Naive B cell (primary cell): Measurements from ENCODE around the gene AHRR. TPM values are rescaled to one million over a fixed set of nuclear protein-coding genes. Genes with fewer than 3 reads are reported as not detected.

Source experiments
- ATAC-seq, 2 donors: fragments of 150-1000 bp; cut with Tn5 transposase; 2 replicates each; pipeline ENCODE4 v1.10.0; 2021; ENCODE audit warnings: low read depth in 2 of 2, mild to moderate bottlenecking in 2 of 2, moderate library complexity in 2 of 2
- DNase-seq: peaks from one replicate; pipeline ENCODE4 v3.0.0; 2022
- H3K27ac Mint-ChIP-seq, 6 donors: one replicate each; pipeline ENCODE4 v1.8.0; 2020 to 2022; ENCODE audit warnings: mild to moderate bottlenecking in 6 of 6, mixed read lengths in 6 of 6, moderate library complexity in 5 of 6, inconsistent platforms in 2 of 6
- H3K27me3 Mint-ChIP-seq, 3 donors: one replicate each; pipeline ENCODE4 v1.8.0; 2021 to 2022; ENCODE audit warnings: mixed read lengths in 3 of 3, mild to moderate bottlenecking in 1 of 3
- H3K36me3 Mint-ChIP-seq, 2 donors: one replicate each; pipeline ENCODE4 v1.8.0; 2020 to 2022; ENCODE audit warnings: mixed read lengths in 2 of 2, inconsistent platforms in 1 of 2, mild to moderate bottlenecking in 1 of 2
- H3K4me1 Mint-ChIP-seq, 3 donors: one replicate each; pipeline ENCODE4 v1.8.0; 2020 to 2022; ENCODE audit warnings: mixed read lengths in 3 of 3, inconsistent platforms in 1 of 3, mild to moderate bottlenecking in 1 of 3, moderate library complexity in 1 of 3
- H3K4me3 Mint-ChIP-seq, 8 donors: one replicate each; pipeline ENCODE4 v1.8.0; 2020 to 2022; ENCODE audit warnings: mild to moderate bottlenecking in 8 of 8, mixed read lengths in 8 of 8, moderate library complexity in 8 of 8, inconsistent platforms in 2 of 8
- H3K9me3 Mint-ChIP-seq, 7 donors: one replicate each; pipeline ENCODE4 v1.8.0; 2020 to 2022; ENCODE audit warnings: mixed read lengths in 7 of 7, mild to moderate bottlenecking in 5 of 7, inconsistent platforms in 2 of 7, moderate library complexity in 1 of 7
- polyA plus RNA-seq, 6 donors: library from polyadenylated mRNA; unstranded; fragments of 300-500 nt; fragmentation: Illumina TruSeq; gene quantifications; one replicate each; pipeline ENCODE4 v1.2.3, GENCODE V29; 2021; ENCODE audit warnings: low read depth in 6 of 6

The AHRR gene
- polyA plus RNA-seq, 6 donors from 2014 or later: 0.09 TPM; not detected in 5

- Mint-ChIP-seq H3K9me3 (no peaks in the 10 kb centered on the region), H3K4me1 (peaks cover 26 to 32% (median 30%) of the 10 kb centered on the region in 3 donors), H3K27me3 (peaks cover 11 to 60% (median 39%) of the 10 kb centered on the region in 3 donors), H3K27ac (no peak overlapping the region), H3K36me3 (no peaks in the 10 kb centered on the region), H3K4me3 (peak overlapping the region in 1 of 8 donors; percentile 37)
- no peak for DNase-seq
- ATAC-seq: no peak
Measured at GRCh38 chr5:372556-372995, 51.1 kb downstream of the AHRR start.

GRCh38 chr5:372996-373709, 51.6 kb downstream of the AHRR start:
- peak overlapping the region in 2 of 8 donors; percentile 12 to 47 for H3K4me3 Mint-ChIP-seq
- peaks cover 11 to 65% (median 39%) of the 10 kb centered on the region in 3 donors for H3K27me3 Mint-ChIP-seq
- peaks cover 22 to 29% (median 27%) of the 10 kb centered on the region in 3 donors for H3K4me1 Mint-ChIP-seq
- DNase-seq (no peak), ATAC-seq (no peak)
- H3K9me3 Mint-ChIP-seq: no peaks in the 10 kb centered on the region
- H3K36me3 Mint-ChIP-seq: no peaks in the 10 kb centered on the region
- no peak overlapping the region for H3K27ac Mint-ChIP-seq

GRCh38 chr5:373710-374602, 52.4 kb downstream of the AHRR start:
- no peak overlapping the region for H3K27ac Mint-ChIP-seq
- no peaks in the 10 kb centered on the region for H3K36me3 Mint-ChIP-seq
- H3K27me3 Mint-ChIP-seq: peaks cover 5 to 72% (median 46%) of the 10 kb centered on the region in 3 donors
- DNase-seq (peak; percentile 36), ATAC-seq (peak; percentile 75 to 82)
- peak overlapping the region in 4 of 8 donors; percentile 21 to 68 (median 52) for H3K4me3 Mint-ChIP-seq
- peaks cover 15 to 21% (median 19%) of the 10 kb centered on the region in 3 donors for H3K4me1 Mint-ChIP-seq
- H3K9me3 Mint-ChIP-seq: no peaks in the 10 kb centered on the region

- no peaks in the 10 kb centered on the region for H3K36me3 Mint-ChIP-seq
- no peak for ATAC-seq
- peaks cover 7 to 13% (median 12%) of the 10 kb centered on the region in 3 donors for H3K4me1 Mint-ChIP-seq
- DNase-seq: no peak
- H3K4me3 Mint-ChIP-seq: peak overlapping the region in 1 of 8 donors; percentile 45
- H3K9me3 Mint-ChIP-seq: no peaks in the 10 kb centered on the region
- peaks cover 13 to 75% (median 52%) of the 10 kb centered on the region in 3 donors for H3K27me3 Mint-ChIP-seq
- H3K27ac Mint-ChIP-seq: no peak overlapping the region
Measured at GRCh38 chr5:374631-375335, 53.3 kb downstream of the AHRR start.

GRCh38 chr5:375336-375920, 53.9 kb downstream of the AHRR start:
- Mint-ChIP-seq H3K27ac (no peak overlapping the region), H3K27me3 (peaks cover 13 to 71% (median 52%) of the 10 kb centered on the region in 3 donors), H3K4me1 (peaks cover 7 to 12% (median 10%) of the 10 kb centered on the region in 3 donors), H3K4me3 (peak overlapping the region in 1 of 8 donors; percentile 30), H3K9me3 (no peaks in the 10 kb centered on the region), H3K36me3 (no peaks in the 10 kb centered on the region)
- no peak for DNase-seq
- ATAC-seq: no peak

- DNase-seq (no peak), ATAC-seq (no peak)
- H3K27me3 Mint-ChIP-seq: peaks cover 13 to 64% (median 52%) of the 10 kb centered on the region in 3 donors
- H3K4me3 Mint-ChIP-seq: peak overlapping the region in 1 of 8 donors; percentile 15
- peaks cover 7% of the 10 kb centered on the region in 3 donors for H3K4me1 Mint-ChIP-seq
- no peak overlapping the region for H3K27ac Mint-ChIP-seq
- H3K9me3 Mint-ChIP-seq: peaks cover 0 to under 1% (median 0%) of the 10 kb centered on the region in 7 donors
- H3K36me3 Mint-ChIP-seq: no peaks in the 10 kb centered on the region
Measured at GRCh38 chr5:375921-376798, 54.6 kb downstream of the AHRR start.

GRCh38 chr5:376799-377325, 55.3 kb downstream of the AHRR start:
- DNase-seq (no peak), ATAC-seq (no peak)
- H3K27ac Mint-ChIP-seq: no peak overlapping the region
- no peak overlapping the region for H3K4me3 Mint-ChIP-seq
- H3K9me3 Mint-ChIP-seq: peaks cover 0 to 4% (median 1%) of the 10 kb centered on the region in 7 donors
- H3K36me3 Mint-ChIP-seq: peaks cover 0 to under 1% of the 10 kb centered on the region in 2 donors
- peaks cover 13 to 61% (median 46%) of the 10 kb centered on the region in 3 donors for H3K27me3 Mint-ChIP-seq
- peaks cover 4 to 7% (median 7%) of the 10 kb centered on the region in 3 donors for H3K4me1 Mint-ChIP-seq

- DNase-seq (no peak), ATAC-seq (no peak)
- Mint-ChIP-seq H3K36me3 (peaks cover 0 to 4% of the 10 kb centered on the region in 2 donors), H3K27me3 (peaks cover 13 to 61% (median 40%) of the 10 kb centered on the region in 3 donors), H3K4me1 (peaks cover 3 to 7% (median 4%) of the 10 kb centered on the region in 3 donors), H3K27ac (peak overlapping the region in 1 of 6 donors; percentile 78), H3K9me3 (peaks cover 0 to 9% (median 7%) of the 10 kb centered on the region in 7 donors), H3K4me3 (no peak overlapping the region)
Measured at GRCh38 chr5:377326-377981, 55.9 kb downstream of the AHRR start.

- H3K4me3 Mint-ChIP-seq: no peak overlapping the region
- peaks cover 13 to 54% (median 38%) of the 10 kb centered on the region in 3 donors for H3K27me3 Mint-ChIP-seq
- peaks cover 3 to 7% (median 3%) of the 10 kb centered on the region in 3 donors for H3K4me1 Mint-ChIP-seq
- ATAC-seq (no peak), DNase-seq (no peak)
- H3K36me3 Mint-ChIP-seq: peaks cover 0 to 4% of the 10 kb centered on the region in 2 donors
- no peak overlapping the region for H3K27ac Mint-ChIP-seq
- H3K9me3 Mint-ChIP-seq: peaks cover 0 to 9% (median 7%) of the 10 kb centered on the region in 7 donors
Measured at GRCh38 chr5:378301-378891, 56.9 kb downstream of the AHRR start.

- H3K36me3 Mint-ChIP-seq: peaks cover 0 to 4% of the 10 kb centered on the region in 2 donors
- DNase-seq: no peak
- peaks cover 0 to 9% (median 7%) of the 10 kb centered on the region in 7 donors for H3K9me3 Mint-ChIP-seq
- peak overlapping the region in 1 of 6 donors; percentile 12 for H3K27ac Mint-ChIP-seq
- no peak overlapping the region for H3K4me3 Mint-ChIP-seq
- no peak for ATAC-seq
- peaks cover 13 to 53% (median 38%) of the 10 kb centered on the region in 3 donors for H3K27me3 Mint-ChIP-seq
- peaks cover 3 to 7% (median 3%) of the 10 kb centered on the region in 3 donors for H3K4me1 Mint-ChIP-seq
Measured at GRCh38 chr5:378976-379742, 57.6 kb downstream of the AHRR start.
